ENCODE measurements around the gene CNOT1.

CNOT1 gene

GRCh38 chr16:58513874-58514273 lies 115.8 kb downstream of the CNOT1 start:
- H3K27ac Mint-ChIP-seq: no peak overlapping the region
- peaks cover 45% of the 10 kb centered on the region for H3K4me1 Mint-ChIP-seq
- no peak overlapping the region for H3K4me3 Mint-ChIP-seq
- no peaks in the 10 kb centered on the region for H3K9me3 Mint-ChIP-seq
- no peaks in the 10 kb centered on the region for H3K27me3 Mint-ChIP-seq (ENCODE audit: low read depth, poor library complexity)
- TF ChIP-seq CTCF (IDR thresholded peaks at IDR 0.05): no peak
- H3K36me3 Mint-ChIP-seq (ENCODE audit: low read depth): peaks cover 12% of the 10 kb centered on the region
- no peak for DNase-seq

GRCh38 chr16:58511933-58512815 lies 117.5 kb downstream of the CNOT1 start:
- peaks cover 45% of the 10 kb centered on the region for H3K4me1 Mint-ChIP-seq
- H3K9me3 Mint-ChIP-seq: no peaks in the 10 kb centered on the region
- no peaks in the 10 kb centered on the region for H3K27me3 Mint-ChIP-seq (ENCODE audit: low read depth, poor library complexity)
- H3K27ac Mint-ChIP-seq: no peak overlapping the region
- TF ChIP-seq CTCF (IDR thresholded peaks at IDR 0.05): peak; percentile 82
- peaks cover 4% of the 10 kb centered on the region for H3K36me3 Mint-ChIP-seq (ENCODE audit: low read depth)
- peak; percentile 87 for DNase-seq
- H3K4me3 Mint-ChIP-seq: no peak overlapping the region

- Mint-ChIP-seq H3K4me3 (no peak overlapping the region), H3K4me1 (peaks cover 34% of the 10 kb centered on the region), H3K27me3 (ENCODE audit: low read depth, poor library complexity) (no peaks in the 10 kb centered on the region), H3K27ac (peak overlapping the region; percentile 74), H3K36me3 (ENCODE audit: low read depth) (no peaks in the 10 kb centered on the region), H3K9me3 (no peaks in the 10 kb centered on the region)
- no peak for TF ChIP-seq CTCF (IDR thresholded peaks at IDR 0.05)
- DNase-seq: no peak
Observed at GRCh38 chr16:58510776-58511628, 118.6 kb downstream of the CNOT1 start.

GRCh38 chr16:58510097-58510775 lies 119.4 kb downstream of the CNOT1 start:
- Mint-ChIP-seq H3K27me3 (ENCODE audit: low read depth, poor library complexity) (no peaks in the 10 kb centered on the region), H3K27ac (peak overlapping the region; percentile 74), H3K9me3 (no peaks in the 10 kb centered on the region), H3K4me3 (no peak overlapping the region), H3K36me3 (ENCODE audit: low read depth) (no peaks in the 10 kb centered on the region), H3K4me1 (peaks cover 34% of the 10 kb centered on the region)
- no peak for DNase-seq
- TF ChIP-seq CTCF (IDR thresholded peaks at IDR 0.05): no peak

- Mint-ChIP-seq H3K27ac (no peak overlapping the region), H3K36me3 (ENCODE audit: low read depth) (no peaks in the 10 kb centered on the region), H3K9me3 (no peaks in the 10 kb centered on the region), H3K4me1 (peaks cover 27% of the 10 kb centered on the region), H3K4me3 (no peak overlapping the region), H3K27me3 (ENCODE audit: low read depth, poor library complexity) (no peaks in the 10 kb centered on the region)
- TF ChIP-seq CTCF (IDR thresholded peaks at IDR 0.05): no peak
- DNase-seq: no peak
Observed at GRCh38 chr16:58509256-58510096, 120.2 kb downstream of the CNOT1 start.

All from nephron progenitor cell (in vitro differentiated cells).